Left kidney (tissue), 2 donors: Measurements from ENCODE around the gene RAET1L. TPM values are rescaled to one million over a fixed set of nuclear protein-coding genes. Genes with fewer than 3 reads are reported as not detected.
"Not testable (repeated sequence)": the region's sequence is repeated elsewhere in the genome, so short reads cannot be mapped to it uniquely, and the experiment has no call there.

Experiments used
- DNase-seq: peaks from one replicate; pipeline ENCODE4 v3.0.0-alpha.2; 2013
- polyA plus RNA-seq: library from polyadenylated mRNA; unstranded; fragments of 120-200 nt; gene quantifications from one replicate; pipeline ENCODE4 v1.2.1, GENCODE V29; 2013; ENCODE audit not compliant: insufficient read length

Gene RAET1L
- polyA plus RNA-seq, 1 donor = not detected

DNA sequence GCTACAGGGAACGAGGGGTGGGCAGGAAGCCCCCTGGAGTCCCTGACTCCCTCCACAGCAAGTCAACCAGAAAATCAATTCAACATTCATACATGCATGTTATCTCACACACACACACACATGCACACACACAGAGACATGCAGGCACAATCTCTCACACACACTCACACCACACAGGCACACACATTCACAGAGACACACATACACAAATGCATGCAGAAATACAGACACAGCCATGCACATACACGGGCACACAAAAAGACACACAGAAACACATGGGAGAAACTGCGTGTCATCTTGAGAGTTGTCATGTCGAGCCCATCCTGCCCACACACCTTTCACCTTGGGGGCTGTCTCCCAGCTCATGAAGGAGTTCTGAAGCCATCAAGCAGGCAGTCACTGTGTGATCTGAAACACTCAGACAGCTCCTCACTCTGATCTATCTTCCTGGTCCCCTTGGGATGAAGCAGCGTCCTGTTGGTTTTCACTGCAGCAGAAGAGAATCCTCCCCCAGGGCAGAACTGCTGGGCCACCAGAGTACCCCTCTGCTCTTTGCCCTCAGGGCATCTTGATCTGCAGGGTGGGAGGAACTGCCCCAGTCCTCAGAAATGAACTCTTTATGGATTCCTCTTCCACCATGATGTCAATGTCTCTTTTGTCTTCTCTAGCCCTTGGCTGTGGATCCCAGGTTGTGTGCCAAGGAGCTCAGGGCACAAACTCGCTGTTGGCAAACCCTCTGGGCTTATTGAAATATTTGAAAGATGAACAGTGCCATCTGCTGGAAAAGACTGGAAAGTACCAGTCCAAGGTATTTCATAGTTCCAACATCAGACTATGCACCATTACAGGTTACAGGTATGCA is 8.8 kb downstream of the RAET1L start:
- DNase-seq = peak; percentile 71

- DNase-seq = not testable (repeated sequence)
Measured at GRCh38 chr6:150015281-150016001, 9.9 kb downstream of the RAET1L start.

- not testable (repeated sequence) for DNase-seq
Measured at GRCh38 chr6:150014623-150015280, 10.6 kb downstream of the RAET1L start.

DNA sequence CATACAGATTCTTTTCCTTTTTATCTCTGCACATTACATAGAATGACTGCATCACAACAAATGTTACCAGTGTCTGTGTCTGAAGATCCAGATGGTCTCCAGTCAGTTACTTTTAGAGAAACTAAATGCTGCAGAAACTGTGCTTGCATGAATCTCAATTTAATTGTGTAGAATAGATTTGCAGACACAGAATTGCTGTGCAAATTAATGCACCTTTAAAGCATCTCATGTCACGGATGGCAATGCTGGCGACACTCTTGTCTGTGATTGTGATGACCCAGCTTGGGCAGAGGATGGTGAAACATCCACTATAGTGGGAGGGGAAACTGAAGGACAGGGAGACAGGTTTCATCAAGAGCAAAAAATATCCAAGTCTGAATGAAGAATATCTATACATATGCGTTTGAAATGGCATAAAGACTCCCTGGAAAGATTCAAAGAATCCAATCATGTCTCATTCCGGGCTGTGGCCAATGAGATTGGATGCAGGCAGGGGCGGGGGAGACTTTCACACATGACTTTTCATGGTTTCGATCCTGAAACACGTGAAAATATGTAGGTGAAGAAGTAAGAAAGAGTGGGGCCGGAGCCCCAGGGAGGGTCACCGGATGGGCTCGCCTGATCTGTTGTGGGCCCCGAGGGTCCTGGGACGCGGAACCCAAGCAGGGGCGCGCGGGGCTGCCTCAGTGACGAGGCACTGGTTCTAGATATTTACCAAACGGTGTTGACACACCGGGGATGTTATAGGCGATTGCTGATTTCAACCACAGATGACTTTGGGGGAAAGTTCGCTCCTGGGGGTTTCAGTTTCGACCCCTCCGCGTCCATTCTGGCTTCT is 11.3 kb downstream of the RAET1L start:
- not testable (repeated sequence) for DNase-seq

DNA sequence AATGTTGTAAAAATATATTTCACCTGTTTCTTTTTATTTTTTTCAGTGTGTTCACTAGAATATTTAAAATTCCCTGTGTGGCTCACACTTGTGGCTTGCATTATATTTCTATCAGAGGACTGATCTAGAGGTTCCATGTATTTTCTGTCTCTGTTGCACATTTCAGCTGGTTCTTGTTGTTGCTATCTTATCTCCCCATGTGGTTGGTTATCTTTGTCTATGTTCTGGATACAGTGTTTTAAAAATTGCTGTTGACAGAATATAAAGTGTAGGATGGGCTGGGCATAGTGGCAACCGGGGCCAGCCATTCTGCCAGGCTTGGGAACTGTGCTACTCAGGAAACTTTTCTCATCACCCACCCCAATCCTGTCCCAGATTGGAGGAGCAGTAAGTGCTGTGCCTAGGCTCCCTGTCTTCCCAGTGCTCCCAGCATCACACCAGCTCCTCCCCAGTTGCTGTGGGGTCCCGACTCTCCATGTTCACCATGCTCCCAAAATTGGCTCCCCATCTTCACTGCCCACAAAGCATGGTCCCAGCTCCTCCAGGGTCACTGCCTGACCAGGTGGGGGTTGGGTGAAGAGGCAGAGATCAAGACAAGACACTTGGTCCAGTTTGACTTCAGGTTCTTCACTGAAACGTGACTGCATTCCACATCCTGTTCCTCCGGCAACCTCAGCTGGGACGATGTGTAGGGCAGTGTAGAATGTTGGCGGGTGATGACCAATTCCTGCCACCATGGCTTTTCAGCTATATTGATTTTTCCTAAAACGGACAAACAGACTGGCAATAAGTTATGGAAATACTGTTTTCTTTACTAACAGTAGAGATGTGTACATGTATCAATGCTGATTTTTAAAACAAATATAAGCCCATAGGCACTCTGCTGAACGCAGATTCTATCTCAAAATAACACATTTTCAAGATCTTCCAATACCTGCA is 12.2 kb downstream of the RAET1L start:
- DNase-seq = not testable (repeated sequence)

- no peak for DNase-seq
Measured at GRCh38 chr6:150008588-150008987, 16.7 kb downstream of the RAET1L start.

- DNase-seq = no peak
Measured at GRCh38 chr6:150006961-150007464, 18.3 kb downstream of the RAET1L start.

GRCh38 chr6:150005761-150006651 is 19.3 kb downstream of the RAET1L start:
- DNase-seq = no peak

GRCh38 chr6:150004783-150005717 is 20.3 kb downstream of the RAET1L start:
- DNase-seq = peak; percentile 86

GRCh38 chr6:150004101-150004782 is 21.1 kb downstream of the RAET1L start:
- DNase-seq = no peak

- DNase-seq = not testable (repeated sequence)
Measured at GRCh38 chr6:150003599-150003998, 21.7 kb downstream of the RAET1L start.

GRCh38 chr6:150002710-150003109 is 22.6 kb downstream of the RAET1L start:
- no peak for DNase-seq

GRCh38 chr6:150001295-150002008 is 23.9 kb downstream of the RAET1L start:
- no peak for DNase-seq

GRCh38 chr6:149999636-150000035 is 25.7 kb downstream of the RAET1L start:
- no peak for DNase-seq

- no peak for DNase-seq
Measured at GRCh38 chr6:149995971-149996370, 29.4 kb downstream of the RAET1L start.

DNA sequence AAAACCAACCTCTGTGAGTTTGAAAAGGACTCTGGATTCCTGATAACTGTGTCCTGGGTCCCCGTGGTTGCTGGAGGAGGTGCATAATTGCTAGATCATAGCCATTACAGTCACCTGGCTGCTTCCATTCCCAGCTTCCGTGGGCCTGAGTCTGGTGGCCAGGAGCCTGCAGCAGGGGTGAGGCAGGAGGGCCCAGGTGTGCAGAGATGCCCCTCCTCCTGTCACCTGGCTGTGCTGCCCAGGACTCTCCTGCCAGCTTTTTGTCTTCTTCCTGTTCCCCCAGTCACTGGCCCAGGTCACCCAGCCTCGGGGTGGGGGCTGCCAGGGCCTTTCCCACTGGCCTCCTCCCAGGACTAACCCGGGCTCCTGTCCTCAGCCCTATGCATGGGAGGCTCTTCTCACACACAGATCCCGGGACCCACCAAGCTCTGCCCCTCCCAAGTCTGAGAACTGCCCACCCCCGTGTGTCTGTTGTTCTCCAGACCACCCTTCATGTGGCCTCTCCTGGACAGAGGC is 30.0 kb downstream of the RAET1L start:
- DNase-seq = no peak

DNA sequence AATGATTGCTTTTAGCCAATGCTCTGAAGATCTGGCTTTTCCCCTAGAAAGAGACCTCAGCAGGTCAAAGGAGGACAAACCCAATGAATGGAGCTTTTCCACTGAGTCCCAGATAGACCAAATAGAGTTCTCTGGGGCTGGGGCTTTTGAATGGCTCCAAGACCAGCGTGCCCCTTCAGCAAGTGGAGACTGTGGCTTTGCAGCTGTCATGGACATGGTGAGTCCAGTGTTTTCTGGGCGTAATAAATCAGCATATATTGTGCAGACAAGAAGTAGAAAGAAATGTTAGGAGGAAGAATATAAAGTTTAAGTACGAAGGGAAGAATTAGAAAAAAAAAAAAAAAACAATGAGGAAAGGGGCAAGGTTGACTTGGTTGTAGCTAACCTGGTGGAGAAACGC is 33.5 kb downstream of the RAET1L start:
- no peak for DNase-seq
